NCI-H1436 treated with DMSO at 0.1 percent for 48 hours (cell line): ENCODE data around the gene GJB1.
"Not testable (repeated sequence)": the region's sequence is repeated elsewhere in the genome, so short reads cannot be mapped to it uniquely, and the experiment has no call there.

ENCODE experiments used
- DNase-seq: peaks from one replicate; lab custom pipeline; 2025; lab: John Stamatoyannopoulos, UW

GJB1 gene

GRCh38 chrX:71256051-71256450, 33.0 kb downstream of the GJB1 start:
- DNase-seq: no peak

- no peak for DNase-seq
These were observed 33.8 kb downstream of the GJB1 start for GRCh38 chrX:71256856-71257255.

DNA sequence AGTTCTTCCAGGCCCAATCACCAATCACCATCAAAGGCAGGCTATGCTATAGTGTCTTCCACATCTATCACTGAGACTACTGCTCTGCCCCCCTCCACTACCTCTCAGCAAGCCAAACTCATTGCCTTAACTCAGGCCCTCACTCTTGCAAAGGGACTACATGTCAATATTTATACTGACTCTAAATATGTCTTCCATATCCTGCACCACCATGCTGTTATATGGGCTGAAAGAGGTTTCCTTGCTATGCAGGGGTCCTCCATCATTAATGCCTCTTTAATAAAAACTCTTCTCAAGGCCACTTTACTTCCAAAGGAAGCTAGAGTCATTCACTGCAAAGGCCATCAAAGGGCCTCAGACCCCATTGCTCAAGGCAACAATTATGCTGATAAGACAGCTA, 45.6 kb downstream of the GJB1 start:
- not testable (repeated sequence) for DNase-seq

DNA sequence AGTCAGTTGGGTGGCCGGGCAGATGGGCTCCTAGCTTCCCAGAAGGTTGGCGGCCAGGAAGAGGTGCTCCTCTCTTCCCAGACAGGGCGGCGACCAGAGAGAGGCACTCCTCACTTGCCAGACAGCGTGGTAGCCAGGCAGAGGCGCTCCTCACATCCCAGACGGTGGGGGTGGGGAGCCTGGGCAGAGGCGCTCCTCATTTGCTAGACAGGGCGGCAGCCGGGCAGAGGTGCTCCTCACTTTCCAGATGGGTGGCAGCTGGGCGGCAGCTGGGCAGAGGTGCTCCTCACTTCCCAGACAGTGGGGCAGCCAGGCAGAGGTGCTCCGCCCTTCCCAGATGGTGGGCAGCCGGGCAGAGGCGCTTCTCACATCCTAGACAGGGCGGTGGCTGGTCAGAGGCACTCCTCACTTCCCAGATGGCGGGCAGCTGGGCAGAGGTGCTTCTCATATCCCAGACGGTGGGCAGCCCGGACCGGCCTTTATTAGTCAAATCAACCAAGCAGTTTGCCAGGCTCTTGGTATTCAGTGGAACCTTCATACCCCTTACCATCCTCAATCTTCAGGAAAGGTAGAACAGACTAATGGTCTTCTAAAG, 46.9 kb downstream of the GJB1 start:
- no peak for DNase-seq

DNA sequence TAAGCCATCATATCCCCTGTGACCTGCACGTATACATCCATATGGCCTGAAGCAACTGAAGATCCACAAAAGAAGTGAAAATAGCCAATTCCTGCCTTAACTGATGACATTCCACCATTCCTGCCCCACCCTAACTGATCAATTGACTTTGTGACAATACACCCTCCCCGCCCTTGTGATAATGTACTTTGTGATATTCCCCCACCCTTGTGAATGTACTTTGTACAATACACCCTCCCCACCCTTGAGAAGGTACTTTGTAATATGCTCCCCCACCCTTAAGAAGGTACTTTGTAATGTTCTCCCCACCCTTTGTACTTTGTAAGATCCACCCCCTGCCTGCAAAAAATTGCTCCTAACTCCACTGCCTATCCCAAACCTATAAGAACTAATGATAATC, 49.3 kb downstream of the GJB1 start:
- not testable (repeated sequence) for DNase-seq
